ENCODE results near the gene CIT. TPM values are rescaled to one million over a fixed set of nuclear protein-coding genes. Genes with fewer than 3 reads are reported as not detected.

Gene CIT
- total RNA-seq, 6 experiments from 2014 or later: 23.1 to 55.5 (median 48.3) TPM

DNA sequence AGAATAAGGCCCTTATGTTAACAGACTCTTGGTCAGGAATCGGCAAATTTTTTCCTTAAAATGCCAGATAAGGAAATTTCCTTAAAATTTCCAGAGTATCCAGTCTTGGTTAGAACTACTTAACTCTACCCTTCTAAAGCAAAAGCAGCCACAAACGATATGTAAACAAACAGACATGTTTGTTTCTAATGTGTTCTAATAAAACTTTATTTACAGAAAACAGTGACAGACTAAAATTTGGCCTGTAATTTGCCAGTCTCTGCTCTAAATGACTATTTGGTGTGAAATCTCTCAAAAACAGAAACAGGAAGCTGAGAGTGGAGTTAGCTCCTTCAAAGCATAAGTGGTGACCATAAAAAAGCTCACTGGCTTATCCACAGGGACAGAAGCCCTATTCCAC lies 131.0 kb downstream of the CIT start:
- no peak for DNase-seq
- peaks cover 80% of the 10 kb centered on the region for H3K36me3 Mint-ChIP-seq (ENCODE audit: low read depth)
- H3K27me3 Mint-ChIP-seq (ENCODE audit: insufficient read depth): no peaks in the 10 kb centered on the region
- H3K9me3 Mint-ChIP-seq: peaks cover 32% of the 10 kb centered on the region
- no peak overlapping the region for H3K4me3 Mint-ChIP-seq
- peaks cover 14% of the 10 kb centered on the region; the same call in 1 of the 2 replicates for H3K4me1 Mint-ChIP-seq (ENCODE audit: low read depth)
- H3K27ac Mint-ChIP-seq: no peak overlapping the region
- TF ChIP-seq CTCF (IDR thresholded peaks at IDR 0.05): no peak

DNA sequence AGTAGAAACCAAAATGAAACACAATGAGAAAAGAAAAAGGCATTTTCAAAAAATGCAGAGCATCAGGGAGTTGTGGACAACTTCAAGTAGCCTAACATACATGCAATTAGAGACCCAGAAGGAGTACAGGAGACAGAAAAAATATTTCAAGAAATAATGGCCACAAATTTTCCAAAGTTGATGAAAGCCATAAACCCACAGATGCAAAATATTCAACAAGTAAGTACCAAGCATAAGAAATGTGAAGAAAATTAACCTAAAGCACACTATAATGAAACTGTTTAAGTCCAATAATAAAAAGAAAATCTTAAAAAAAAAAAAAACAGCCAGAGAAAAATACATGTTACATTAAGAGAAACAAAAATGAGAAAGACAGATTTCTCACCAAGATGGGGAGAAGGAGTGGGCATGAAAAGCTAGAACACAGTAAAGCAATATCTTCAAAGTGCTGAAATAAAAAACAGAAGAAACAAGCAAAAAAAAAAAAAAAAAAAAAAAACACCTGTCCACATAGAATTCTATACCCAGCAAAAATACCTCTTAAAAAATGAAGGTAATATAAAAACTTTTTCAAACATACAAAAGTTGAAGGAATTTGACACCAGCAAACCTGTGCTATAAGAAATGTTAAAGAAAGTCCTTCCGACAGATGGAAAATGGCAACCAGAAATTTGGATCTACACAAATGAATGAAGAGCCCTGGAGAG lies 132.1 kb downstream of the CIT start:
- Mint-ChIP-seq H3K4me3 (no peak overlapping the region), H3K9me3 (peaks cover 32% of the 10 kb centered on the region)

GRCh38 chr12:119742700-119743099 lies 134.4 kb downstream of the CIT start:
- TF ChIP-seq CTCF (IDR thresholded peaks at IDR 0.05): no peak
- H3K27me3 Mint-ChIP-seq (ENCODE audit: insufficient read depth): no peaks in the 10 kb centered on the region
- no peak for DNase-seq
- H3K4me3 Mint-ChIP-seq: no peak overlapping the region
- peaks cover 65% of the 10 kb centered on the region for H3K36me3 Mint-ChIP-seq (ENCODE audit: low read depth)
- no peak overlapping the region for H3K27ac Mint-ChIP-seq
- H3K4me1 Mint-ChIP-seq (ENCODE audit: low read depth): no peaks in the 10 kb centered on the region
- peaks cover 32% of the 10 kb centered on the region for H3K9me3 Mint-ChIP-seq

More for the DNA sequence above, 132.1 kb downstream of the CIT start:
- Mint-ChIP-seq H3K27me3 (ENCODE audit: insufficient read depth) (no peaks in the 10 kb centered on the region), H3K4me1 (ENCODE audit: low read depth) (peaks cover 14% of the 10 kb centered on the region; the same call in 1 of the 2 replicates), H3K27ac (no peak overlapping the region), H3K36me3 (ENCODE audit: low read depth) (peaks cover 76% of the 10 kb centered on the region)
- no peak for DNase-seq
- TF ChIP-seq CTCF (IDR thresholded peaks at IDR 0.05): no peak

GRCh38 chr12:119740830-119741229 lies 136.3 kb downstream of the CIT start:
- peaks cover 22% of the 10 kb centered on the region for H3K9me3 Mint-ChIP-seq
- no peak for TF ChIP-seq CTCF (IDR thresholded peaks at IDR 0.05)

GRCh38 chr12:119735079-119735478 lies 142.0 kb downstream of the CIT start:
- H3K27ac Mint-ChIP-seq: no peak overlapping the region
- H3K4me3 Mint-ChIP-seq: no peak overlapping the region
- no peaks in the 10 kb centered on the region; the same call in 1 of the 2 replicates for H3K27me3 Mint-ChIP-seq (ENCODE audit: insufficient read depth)
- H3K36me3 Mint-ChIP-seq (ENCODE audit: low read depth): peaks cover 25% of the 10 kb centered on the region
- no peak for DNase-seq
- H3K4me1 Mint-ChIP-seq (ENCODE audit: low read depth): no peaks in the 10 kb centered on the region
- TF ChIP-seq CTCF (IDR thresholded peaks at IDR 0.05): no peak
- H3K9me3 Mint-ChIP-seq: no peaks in the 10 kb centered on the region

More at GRCh38 chr12:119740830-119741229, 136.3 kb downstream of the CIT start:
- Mint-ChIP-seq H3K4me3 (no peak overlapping the region), H3K36me3 (ENCODE audit: low read depth) (peaks cover 57% of the 10 kb centered on the region), H3K27ac (no peak overlapping the region), H3K4me1 (ENCODE audit: low read depth) (no peaks in the 10 kb centered on the region), H3K27me3 (ENCODE audit: insufficient read depth) (no peaks in the 10 kb centered on the region)
- DNase-seq: no peak

Measured in HFFc6 (cell line).